Measurements from ENCODE around the gene MED13L. TPM values are rescaled to one million over a fixed set of nuclear protein-coding genes. Genes with fewer than 3 reads are reported as not detected.

The MED13L gene
- total and polyA plus RNA-seq, 9 donors, result 31.0 to 82.7 (median 44.9) TPM

- DNase-seq, result no peak
- no peaks in the 10 kb centered on the region for H3K9me3 ChIP-seq (replicated peaks; ENCODE audit: control insufficient read depth, low read depth, low read length)
- no peaks in the 10 kb centered on the region for H3K4me1 ChIP-seq (ENCODE audit: control insufficient read depth, insufficient read depth, low read length)
- H3K27ac ChIP-seq (ENCODE audit: low read length), result no peak overlapping the region
- WGBS (ENCODE audit: insufficient coverage), result no CpG with 5 or more reads among the region's 2 CpGs
- peaks cover 3% of the 10 kb centered on the region for H3K36me3 ChIP-seq (ENCODE audit: control insufficient read depth, insufficient read depth, low read length)
- no peak overlapping the region for H3K4me3 ChIP-seq (ENCODE audit: low read length)
- no peaks in the 10 kb centered on the region for H3K27me3 ChIP-seq (ENCODE audit: control insufficient read depth, insufficient read depth, low read length)
Measured at GRCh38 chr12:116106870-116107269, 170.6 kb downstream of the MED13L start.

GRCh38 chr12:116104167-116104767, 173.2 kb downstream of the MED13L start:
- no peak for DNase-seq
- WGBS (ENCODE audit: insufficient coverage), result no CpG with 5 or more reads among the region's 2 CpGs
- no peak overlapping the region for H3K27ac ChIP-seq (ENCODE audit: low read length)

GRCh38 chr12:116101991-116102390, 175.5 kb downstream of the MED13L start:
- no peaks in the 10 kb centered on the region for H3K27me3 ChIP-seq (ENCODE audit: control insufficient read depth, insufficient read depth, low read length)
- no peaks in the 10 kb centered on the region for H3K9me3 ChIP-seq (replicated peaks; ENCODE audit: control insufficient read depth, low read depth, low read length)
- no peak overlapping the region for H3K4me3 ChIP-seq (ENCODE audit: low read length)
- DNase-seq, result peak; percentile 22
- H3K36me3 ChIP-seq (ENCODE audit: control insufficient read depth, insufficient read depth, low read length), result peaks cover 3% of the 10 kb centered on the region
- H3K27ac ChIP-seq (ENCODE audit: low read length), result no peak overlapping the region
- 57% methylated on average over 1 of the region's 2 CpGs for WGBS (ENCODE audit: insufficient coverage)
- H3K4me1 ChIP-seq (ENCODE audit: control insufficient read depth, insufficient read depth, low read length), result no peaks in the 10 kb centered on the region

More at GRCh38 chr12:116104167-116104767, 173.2 kb downstream of the MED13L start:
- no peaks in the 10 kb centered on the region for H3K27me3 ChIP-seq (ENCODE audit: control insufficient read depth, insufficient read depth, low read length)
- peaks cover 3% of the 10 kb centered on the region for H3K36me3 ChIP-seq (ENCODE audit: control insufficient read depth, insufficient read depth, low read length)
- no peak overlapping the region for H3K4me3 ChIP-seq (ENCODE audit: low read length)
- no peaks in the 10 kb centered on the region for H3K4me1 ChIP-seq (ENCODE audit: control insufficient read depth, insufficient read depth, low read length)
- H3K9me3 ChIP-seq (replicated peaks; ENCODE audit: control insufficient read depth, low read depth, low read length), result no peaks in the 10 kb centered on the region

- no peaks in the 10 kb centered on the region for H3K4me1 ChIP-seq (ENCODE audit: control insufficient read depth, insufficient read depth, low read length)
- H3K4me3 ChIP-seq (ENCODE audit: low read length), result no peak overlapping the region
- DNase-seq, result peak; percentile 24
- no peaks in the 10 kb centered on the region for H3K27me3 ChIP-seq (ENCODE audit: control insufficient read depth, insufficient read depth, low read length)
- 42% methylated on average over 4 of the region's 6 CpGs for WGBS (ENCODE audit: insufficient coverage)
- H3K27ac ChIP-seq (ENCODE audit: low read length), result no peak overlapping the region
- H3K9me3 ChIP-seq (replicated peaks; ENCODE audit: control insufficient read depth, low read depth, low read length), result no peaks in the 10 kb centered on the region
- no peaks in the 10 kb centered on the region for H3K36me3 ChIP-seq (ENCODE audit: control insufficient read depth, insufficient read depth, low read length)
Measured at GRCh38 chr12:116099652-116100432, 177.7 kb downstream of the MED13L start.

GRCh38 chr12:116096874-116097273, 180.6 kb downstream of the MED13L start:
- no peaks in the 10 kb centered on the region for H3K9me3 ChIP-seq (replicated peaks; ENCODE audit: control insufficient read depth, low read depth, low read length)
- 100% methylated on average over 1 of the region's 5 CpGs for WGBS (ENCODE audit: insufficient coverage)
- no peaks in the 10 kb centered on the region for H3K36me3 ChIP-seq (ENCODE audit: control insufficient read depth, insufficient read depth, low read length)
- DNase-seq, result no peak
- no peaks in the 10 kb centered on the region for H3K27me3 ChIP-seq (ENCODE audit: control insufficient read depth, insufficient read depth, low read length)
- no peaks in the 10 kb centered on the region for H3K4me1 ChIP-seq (ENCODE audit: control insufficient read depth, insufficient read depth, low read length)
- no peak overlapping the region for H3K27ac ChIP-seq (ENCODE audit: low read length)
- no peak overlapping the region for H3K4me3 ChIP-seq (ENCODE audit: low read length)

- no peak for DNase-seq
- H3K36me3 ChIP-seq (ENCODE audit: control insufficient read depth, insufficient read depth, low read length), result no peaks in the 10 kb centered on the region
- no peaks in the 10 kb centered on the region for H3K9me3 ChIP-seq (replicated peaks; ENCODE audit: control insufficient read depth, low read depth, low read length)
- H3K4me3 ChIP-seq (ENCODE audit: low read length), result no peak overlapping the region
- no peak overlapping the region for H3K27ac ChIP-seq (ENCODE audit: low read length)
- no peaks in the 10 kb centered on the region for H3K4me1 ChIP-seq (ENCODE audit: control insufficient read depth, insufficient read depth, low read length)
- no peaks in the 10 kb centered on the region for H3K27me3 ChIP-seq (ENCODE audit: control insufficient read depth, insufficient read depth, low read length)
Measured at GRCh38 chr12:116094475-116094874, 183.0 kb downstream of the MED13L start.

GRCh38 chr12:116093915-116094314, 183.6 kb downstream of the MED13L start:
- Histone ChIP-seq H3K36me3 (ENCODE audit: control insufficient read depth, insufficient read depth, low read length) (no peaks in the 10 kb centered on the region), H3K27ac (ENCODE audit: low read length) (no peak overlapping the region), H3K4me1 (ENCODE audit: control insufficient read depth, insufficient read depth, low read length) (no peaks in the 10 kb centered on the region), H3K4me3 (ENCODE audit: low read length) (no peak overlapping the region), H3K9me3 (replicated peaks; ENCODE audit: control insufficient read depth, low read depth, low read length) (no peaks in the 10 kb centered on the region), H3K27me3 (ENCODE audit: control insufficient read depth, insufficient read depth, low read length) (no peaks in the 10 kb centered on the region)
- WGBS (ENCODE audit: insufficient coverage), result no CpG with 5 or more reads among the region's 1 CpG
- no peak for DNase-seq

- Histone ChIP-seq H3K27ac (ENCODE audit: low read length) (no peak overlapping the region), H3K36me3 (ENCODE audit: control insufficient read depth, insufficient read depth, low read length) (no peaks in the 10 kb centered on the region), H3K9me3 (replicated peaks; ENCODE audit: control insufficient read depth, low read depth, low read length) (no peaks in the 10 kb centered on the region), H3K4me1 (ENCODE audit: control insufficient read depth, insufficient read depth, low read length) (no peaks in the 10 kb centered on the region), H3K27me3 (ENCODE audit: control insufficient read depth, insufficient read depth, low read length) (no peaks in the 10 kb centered on the region), H3K4me3 (ENCODE audit: low read length) (no peak overlapping the region)
- WGBS (ENCODE audit: insufficient coverage), result no CpG with 5 or more reads among the region's 1 CpG
- DNase-seq, result no peak
Measured at GRCh38 chr12:116092776-116093175, 184.7 kb downstream of the MED13L start.

- Histone ChIP-seq H3K36me3 (ENCODE audit: control insufficient read depth, insufficient read depth, low read length) (no peaks in the 10 kb centered on the region), H3K27me3 (ENCODE audit: control insufficient read depth, insufficient read depth, low read length) (no peaks in the 10 kb centered on the region), H3K4me1 (ENCODE audit: control insufficient read depth, insufficient read depth, low read length) (no peaks in the 10 kb centered on the region), H3K9me3 (replicated peaks; ENCODE audit: control insufficient read depth, low read depth, low read length) (no peaks in the 10 kb centered on the region), H3K4me3 (ENCODE audit: low read length) (no peak overlapping the region), H3K27ac (ENCODE audit: low read length) (no peak overlapping the region)
- no peak for DNase-seq
- WGBS (ENCODE audit: insufficient coverage), result 83% methylated on average over 1 of the region's 3 CpGs
Measured at GRCh38 chr12:116092162-116092561, 185.3 kb downstream of the MED13L start.

GRCh38 chr12:116091579-116091978, 185.9 kb downstream of the MED13L start:
- H3K4me3 ChIP-seq (ENCODE audit: low read length), result no peak overlapping the region
- H3K9me3 ChIP-seq (replicated peaks; ENCODE audit: control insufficient read depth, low read depth, low read length), result no peaks in the 10 kb centered on the region
- H3K4me1 ChIP-seq (ENCODE audit: control insufficient read depth, insufficient read depth, low read length), result no peaks in the 10 kb centered on the region
- no peak overlapping the region for H3K27ac ChIP-seq (ENCODE audit: low read length)
- no peaks in the 10 kb centered on the region for H3K27me3 ChIP-seq (ENCODE audit: control insufficient read depth, insufficient read depth, low read length)
- no peaks in the 10 kb centered on the region for H3K36me3 ChIP-seq (ENCODE audit: control insufficient read depth, insufficient read depth, low read length)
- no peak for DNase-seq

Measured in muscle of leg (tissue), 11 donors.